SK-N-SH treated with all-trans-retinoic acid at 6 μM for 48 hours (cell line): ENCODE data around the gene ANXA8L1.

Experiments used
- ATAC-seq: fragments of 200-7000 bp; cut with Tn5 transposase; 3 replicates; pipeline ENCODE4 v1.9.1; 2020; ENCODE audit warnings: mild to moderate bottlenecking, moderate library complexity
- ARNTL ChIP-seq: fragments of 450-650 bp; formaldehyde crosslinking; IDR thresholded peaks from 2 replicates; pipeline ENCODE4 v1.5.0; 2020; ENCODE audit warnings: low read depth, mild to moderate bottlenecking, moderate library complexity, borderline replicate concordance
- CREB5 ChIP-seq: fragments of 250-450 bp; sonication (Bioruptor Pico); IDR thresholded peaks from 2 replicates; pipeline ENCODE4 v1.5.1; 2020; ENCODE audit warnings: low read depth, mild to moderate bottlenecking, moderate library complexity
- CSDC2 ChIP-seq: fragments of 250-450 bp; sonication (Bioruptor Pico); IDR thresholded peaks from 2 replicates; pipeline ENCODE4 v1.5.0; 2020; ENCODE audit warnings: mild to moderate bottlenecking, moderate library complexity
- ESRRG ChIP-seq: fragments of 250-450 bp; sonication (Bioruptor Pico); IDR thresholded peaks from 2 replicates; pipeline ENCODE4 v1.6.1; 2021; ENCODE audit warnings: mild to moderate bottlenecking
- GLIS3 ChIP-seq: fragments of 250-450 bp; sonication (Bioruptor Pico); IDR thresholded peaks from 2 replicates; pipeline ENCODE4 v1.5.0; 2020; ENCODE audit warnings: mild to moderate bottlenecking, moderate library complexity
- ISL1 ChIP-seq: fragments of 250-450 bp; sonication (Bioruptor Pico); IDR thresholded peaks from 2 replicates; pipeline ENCODE4 v2.1.2; 2022; ENCODE audit warnings: mild to moderate bottlenecking, moderate library complexity
- OSR1 ChIP-seq: fragments of 250-450 bp; sonication (Bioruptor Pico); IDR thresholded peaks from 2 replicates; pipeline ENCODE4 v1.8.0; 2022; ENCODE audit warnings: moderate library complexity, mild to moderate bottlenecking, inconsistent platforms
- PATZ1 ChIP-seq: fragments of 250-450 bp; sonication (Bioruptor Pico); IDR thresholded peaks from 2 replicates; pipeline ENCODE4 v1.8.0; 2020; ENCODE audit warnings: mild to moderate bottlenecking, moderate library complexity, borderline replicate concordance
- PPARA ChIP-seq: fragments of 250-450 bp; sonication (Bioruptor Pico); IDR thresholded peaks from 2 replicates; pipeline ENCODE4 v1.5.0; 2020; ENCODE audit warnings: mild to moderate bottlenecking, borderline replicate concordance
- RARB ChIP-seq: fragments of 250-450 bp; sonication (Bioruptor Pico); IDR thresholded peaks from 2 replicates; pipeline ENCODE4 v1.8.0; 2021; ENCODE audit warnings: mild to moderate bottlenecking, moderate library complexity
- SNAI2 ChIP-seq: fragments of 250-450 bp; sonication (Bioruptor Pico); IDR thresholded peaks from 2 replicates; pipeline ENCODE4 v1.5.0; 2020; ENCODE audit warnings: mild to moderate bottlenecking, moderate library complexity
- TCF4 ChIP-seq: fragments of 250-450 bp; sonication (Bioruptor Pico); IDR thresholded peaks from 2 replicates; pipeline ENCODE4 v1.8.0; 2021; ENCODE audit warnings: mild to moderate bottlenecking, moderate library complexity, borderline replicate concordance
- TOX ChIP-seq: fragments of 250-450 bp; sonication (Bioruptor Pico); IDR thresholded peaks from 2 replicates; pipeline ENCODE4 v1.8.0; 2021; ENCODE audit warnings: mild to moderate bottlenecking, moderate library complexity, borderline replicate concordance
- TSHZ2 ChIP-seq: fragments of 250-450 bp; sonication (Bioruptor Pico); IDR thresholded peaks from 2 replicates; pipeline ENCODE4 v1.5.0; 2020; ENCODE audit warnings: mild to moderate bottlenecking, moderate library complexity
- ZFP3 ChIP-seq: fragments of 250-450 bp; sonication (Bioruptor Pico); IDR thresholded peaks from 2 replicates; pipeline ENCODE4 v1.5.0; 2020; ENCODE audit warnings: mild to moderate bottlenecking, moderate library complexity
- ZFP30 ChIP-seq: fragments of 450-650 bp; formaldehyde crosslinking; IDR thresholded peaks from 2 replicates; pipeline ENCODE4 v1.5.0; 2022; ENCODE audit warnings: mild to moderate bottlenecking, moderate library complexity
- ZNF565 ChIP-seq: fragments of 450-650 bp; formaldehyde crosslinking; conservative IDR thresholded peaks from 2 replicates; pipeline ENCODE4 v1.5.0; 2020; ENCODE audit warnings: low read depth, mild to moderate bottlenecking, moderate library complexity
- ZNF70 ChIP-seq: fragments of 450-650 bp; formaldehyde crosslinking; IDR thresholded peaks from 2 replicates; pipeline ENCODE4 v1.5.0; 2020; ENCODE audit warnings: mild to moderate bottlenecking, moderate library complexity
- ZNF8 ChIP-seq: fragments of 450-650 bp; formaldehyde crosslinking; IDR thresholded peaks from 2 replicates; pipeline ENCODE4 v1.5.0; 2020; ENCODE audit warnings: mild to moderate bottlenecking, moderate library complexity
- TF ChIP-seq, protein P1 (sequence below): fragments of 250-450 bp; sonication (Bioruptor Pico); IDR thresholded peaks from 2 replicates; pipeline ENCODE4 v1.8.0; 2021; ENCODE audit warnings: low read depth, mild to moderate bottlenecking, moderate library complexity, borderline replicate concordance

ANXA8L1 gene

DNA sequence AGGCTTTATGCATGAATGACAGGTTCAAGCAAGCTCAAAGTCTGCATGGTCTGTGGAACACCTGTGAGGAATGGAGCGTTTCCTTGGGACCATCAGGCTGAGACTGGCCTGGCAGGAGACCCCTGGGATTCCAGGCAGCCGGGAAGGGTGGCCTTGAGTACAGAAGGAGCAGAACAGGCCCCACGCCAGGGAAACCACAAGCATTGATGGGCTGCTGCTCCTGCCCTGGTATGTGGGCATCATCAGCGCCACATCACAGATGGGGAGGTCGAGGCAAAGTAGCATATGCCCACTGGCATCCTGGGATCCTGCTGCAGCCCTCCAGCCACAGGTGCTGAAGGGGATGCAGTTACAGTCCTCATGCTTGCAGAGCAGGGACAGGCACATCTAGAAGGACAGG is 47.9 kb upstream of the ANXA8L1 start:
- ATAC-seq: no peak
- TF ChIP-seq ARNTL (CRISPR knock-in tag): no peak
- TF ChIP-seq, protein P1, sequence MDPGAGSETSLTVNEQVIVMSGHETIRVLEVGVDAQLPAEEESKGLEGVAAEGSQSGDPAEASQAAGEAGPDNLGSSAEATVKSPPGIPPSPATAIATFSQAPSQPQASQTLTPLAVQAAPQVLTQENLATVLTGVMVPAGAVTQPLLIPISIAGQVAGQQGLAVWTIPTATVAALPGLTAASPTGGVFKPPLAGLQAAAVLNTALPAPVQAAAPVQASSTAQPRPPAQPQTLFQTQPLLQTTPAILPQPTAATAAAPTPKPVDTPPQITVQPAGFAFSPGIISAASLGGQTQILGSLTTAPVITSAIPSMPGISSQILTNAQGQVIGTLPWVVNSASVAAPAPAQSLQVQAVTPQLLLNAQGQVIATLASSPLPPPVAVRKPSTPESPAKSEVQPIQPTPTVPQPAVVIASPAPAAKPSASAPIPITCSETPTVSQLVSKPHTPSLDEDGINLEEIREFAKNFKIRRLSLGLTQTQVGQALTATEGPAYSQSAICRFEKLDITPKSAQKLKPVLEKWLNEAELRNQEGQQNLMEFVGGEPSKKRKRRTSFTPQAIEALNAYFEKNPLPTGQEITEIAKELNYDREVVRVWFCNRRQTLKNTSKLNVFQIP (CRISPR knock-in tag): no peak
- TF ChIP-seq ZFP30 (CRISPR knock-in tag): no peak
- no peak for TF ChIP-seq SNAI2 (CRISPR knock-in tag)
- no peak for TF ChIP-seq TSHZ2 (CRISPR knock-in tag)
- no peak for TF ChIP-seq ZNF565
- no peak for TF ChIP-seq ISL1 (CRISPR knock-in tag)
- no peak for TF ChIP-seq CREB5
- TF ChIP-seq TCF4 (CRISPR knock-in tag): no peak
- no peak for TF ChIP-seq PPARA (CRISPR knock-in tag)
- no peak for TF ChIP-seq CSDC2 (CRISPR knock-in tag)
- TF ChIP-seq PATZ1: no peak
- TF ChIP-seq ZNF8 (CRISPR knock-in tag): no peak
- no peak for TF ChIP-seq ESRRG (CRISPR knock-in tag)
- no peak for TF ChIP-seq ZFP3 (CRISPR knock-in tag)
- TF ChIP-seq RARB (CRISPR knock-in tag): no peak
- no peak for TF ChIP-seq TOX (CRISPR knock-in tag)
- no peak for TF ChIP-seq OSR1 (CRISPR knock-in tag)

GRCh38 chr10:46328853-46329689 is 46.5 kb upstream of the ANXA8L1 start:
- TF ChIP-seq, protein P1 (CRISPR knock-in tag): no peak
- TF ChIP-seq ESRRG (CRISPR knock-in tag) (no peak), ZFP30 (CRISPR knock-in tag) (no peak), ZNF70 (no peak), GLIS3 (CRISPR knock-in tag) (no peak), CREB5 (no peak), PATZ1 (no peak)
- no peak for ATAC-seq
